Measurements from ENCODE around the gene SLC35E1.
A peak's percentile ranks its signal among the peaks of the same experiment; 100 is the strongest.

The SLC35E1 gene

DNA sequence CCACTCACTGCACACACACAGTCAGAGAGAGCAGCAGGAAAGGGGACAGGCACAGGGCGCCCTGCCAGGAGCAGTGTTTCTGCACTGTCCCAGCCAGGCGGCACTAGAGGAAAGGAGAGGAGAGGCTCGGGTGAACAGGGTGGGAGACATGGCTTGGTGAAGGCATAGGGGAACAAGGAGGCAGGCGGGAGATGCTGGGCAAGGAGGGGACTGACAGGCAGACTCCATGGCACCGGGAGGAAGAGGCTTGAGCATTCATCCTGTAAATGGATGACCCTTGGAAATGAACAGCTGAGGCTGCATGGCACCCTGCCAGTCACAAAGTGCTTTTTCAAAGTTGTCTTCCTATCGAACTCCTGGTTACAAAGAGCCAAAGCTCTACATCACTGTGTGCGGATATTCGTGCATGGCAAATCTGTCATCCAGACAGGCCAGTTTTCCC, 33.4 kb upstream of the SLC35E1 start:
- H3K27ac ChIP-seq: peak overlapping the region; percentile 87
- peak; percentile 39 for TF ChIP-seq CTCF (conservative IDR thresholded peaks at IDR 0.05)

DNA sequence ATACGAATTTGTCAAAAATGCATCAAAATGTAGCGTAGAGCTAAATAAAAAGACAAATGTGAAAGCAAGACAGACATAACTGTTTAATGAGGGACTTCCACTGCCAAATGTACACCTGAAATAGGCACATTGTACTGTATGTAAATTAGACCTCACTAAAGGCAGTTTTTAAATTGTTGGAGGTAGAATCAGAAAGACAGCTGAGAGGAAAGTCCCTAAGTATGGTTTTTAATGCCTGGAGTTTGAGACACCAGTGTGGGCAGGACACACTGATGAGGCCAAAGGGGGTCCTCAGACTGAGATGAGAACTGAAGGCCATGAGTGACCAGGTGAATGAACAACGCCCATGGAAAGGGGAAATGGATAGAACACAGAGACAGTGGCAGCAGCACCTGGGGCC, 32.9 kb upstream of the SLC35E1 start:
- H3K27ac ChIP-seq: peak overlapping the region; percentile 87
- no peak for TF ChIP-seq CTCF (conservative IDR thresholded peaks at IDR 0.05)

DNA sequence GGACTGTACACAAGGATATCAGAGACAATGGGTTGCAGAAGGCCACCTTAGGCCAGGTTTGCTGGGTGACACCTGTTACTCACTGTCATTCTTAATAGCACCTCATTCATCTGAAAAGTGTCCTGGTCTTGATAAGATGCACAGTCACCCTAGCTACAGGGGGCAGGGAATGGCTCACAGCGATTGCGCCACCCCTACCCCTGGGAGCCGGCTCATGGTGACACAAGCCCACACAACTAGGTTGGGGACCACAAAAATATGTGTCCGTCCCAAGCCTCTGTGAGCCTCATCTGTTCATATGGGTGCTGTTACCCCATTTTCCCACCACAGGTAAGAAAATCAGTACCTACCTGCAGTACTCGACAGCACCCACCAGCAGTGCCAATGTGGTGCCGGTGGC, 32.4 kb upstream of the SLC35E1 start:
- no peak for TF ChIP-seq CTCF (conservative IDR thresholded peaks at IDR 0.05)
- peak overlapping the region; percentile 87 for H3K27ac ChIP-seq

GRCh38 chr19:16603090-16603489, 30.9 kb upstream of the SLC35E1 start:
- TF ChIP-seq CTCF (conservative IDR thresholded peaks at IDR 0.05): no peak
- peak overlapping the region; percentile 87; the same call in 1 of the 2 replicates for H3K27ac ChIP-seq

GRCh38 chr19:16601378-16602052, 29.3 kb upstream of the SLC35E1 start:
- no peak for TF ChIP-seq CTCF (conservative IDR thresholded peaks at IDR 0.05)
- no peak overlapping the region; the same call in 1 of the 2 replicates for H3K27ac ChIP-seq

- TF ChIP-seq CTCF (conservative IDR thresholded peaks at IDR 0.05): no peak
- no peak overlapping the region; the same call in 1 of the 2 replicates for H3K27ac ChIP-seq
Observed at GRCh38 chr19:16600824-16601223, 28.6 kb upstream of the SLC35E1 start.

GRCh38 chr19:16599655-16600346, 27.6 kb upstream of the SLC35E1 start:
- H3K27ac ChIP-seq: peak overlapping the region; percentile 22
- no peak for TF ChIP-seq CTCF (conservative IDR thresholded peaks at IDR 0.05)

All from VCaP (cell line).